ENCODE data around the gene ZDHHC21.

The ZDHHC21 gene

GRCh38 chr9:14633148-14633547, 60.1 kb downstream of the ZDHHC21 start:
- Histone ChIP-seq H3K4me3 (ENCODE audit: low read length) (no peak overlapping the region), H3K27me3 (ENCODE audit: insufficient read depth, low read length) (no peaks in the 10 kb centered on the region), H3K36me3 (ENCODE audit: insufficient read depth, low read length) (peaks cover 2% of the 10 kb centered on the region), H3K9me3 (ENCODE audit: low read length) (peaks cover 8% of the 10 kb centered on the region), H2AFZ (ENCODE audit: low read depth, low read length) (no peak overlapping the region), H3K4me1 (ENCODE audit: insufficient read depth, low read length) (no peaks in the 10 kb centered on the region)

- Histone ChIP-seq H3K36me3 (ENCODE audit: insufficient read depth, low read length) (peaks cover 2% of the 10 kb centered on the region), H2AFZ (ENCODE audit: low read depth, low read length) (no peak overlapping the region), H3K4me3 (ENCODE audit: low read length) (no peak overlapping the region), H3K27me3 (ENCODE audit: insufficient read depth, low read length) (no peaks in the 10 kb centered on the region), H3K4me1 (ENCODE audit: insufficient read depth, low read length) (peaks cover 2% of the 10 kb centered on the region), H3K9me3 (ENCODE audit: low read length) (peaks cover 4% of the 10 kb centered on the region)
Observed at GRCh38 chr9:14627513-14627912, 65.7 kb downstream of the ZDHHC21 start.

GRCh38 chr9:14618836-14619420, 74.3 kb downstream of the ZDHHC21 start:
- H3K9me3 ChIP-seq (ENCODE audit: low read length), result no peaks in the 10 kb centered on the region
- no peaks in the 10 kb centered on the region for H3K36me3 ChIP-seq (ENCODE audit: insufficient read depth, low read length)
- H3K4me1 ChIP-seq (ENCODE audit: insufficient read depth, low read length), result no peaks in the 10 kb centered on the region
- no peak overlapping the region for H3K4me3 ChIP-seq (ENCODE audit: low read length)
- no peak overlapping the region for H2AFZ ChIP-seq (ENCODE audit: low read depth, low read length)
- H3K27me3 ChIP-seq (ENCODE audit: insufficient read depth, low read length), result no peaks in the 10 kb centered on the region

- Histone ChIP-seq H3K36me3 (ENCODE audit: insufficient read depth, low read length) (no peaks in the 10 kb centered on the region), H2AFZ (ENCODE audit: low read depth, low read length) (no peak overlapping the region), H3K27me3 (ENCODE audit: insufficient read depth, low read length) (no peaks in the 10 kb centered on the region), H3K4me1 (ENCODE audit: insufficient read depth, low read length) (no peaks in the 10 kb centered on the region), H3K4me3 (ENCODE audit: low read length) (no peak overlapping the region), H3K9me3 (ENCODE audit: low read length) (no peaks in the 10 kb centered on the region)
Observed at GRCh38 chr9:14616188-14616982, 76.8 kb downstream of the ZDHHC21 start.

- no peak overlapping the region for H3K4me3 ChIP-seq (ENCODE audit: low read length)
- no peaks in the 10 kb centered on the region for H3K9me3 ChIP-seq (ENCODE audit: low read length)
- H3K36me3 ChIP-seq (ENCODE audit: insufficient read depth, low read length), result no peaks in the 10 kb centered on the region
- no peaks in the 10 kb centered on the region for H3K4me1 ChIP-seq (ENCODE audit: insufficient read depth, low read length)
- no peak overlapping the region for H2AFZ ChIP-seq (ENCODE audit: low read depth, low read length)
- H3K27me3 ChIP-seq (ENCODE audit: insufficient read depth, low read length), result no peaks in the 10 kb centered on the region
Observed at GRCh38 chr9:14608540-14608939, 84.7 kb downstream of the ZDHHC21 start.

GRCh38 chr9:14597171-14597799, 95.9 kb downstream of the ZDHHC21 start:
- Histone ChIP-seq H3K9me3 (ENCODE audit: low read length) (peaks cover 10% of the 10 kb centered on the region), H3K36me3 (ENCODE audit: insufficient read depth, low read length) (no peaks in the 10 kb centered on the region), H3K27me3 (ENCODE audit: insufficient read depth, low read length) (no peaks in the 10 kb centered on the region), H3K4me3 (ENCODE audit: low read length) (no peak overlapping the region), H3K4me1 (ENCODE audit: insufficient read depth, low read length) (no peaks in the 10 kb centered on the region), H2AFZ (ENCODE audit: low read depth, low read length) (no peak overlapping the region)

- H3K9me3 ChIP-seq (ENCODE audit: low read length), result peaks cover 10% of the 10 kb centered on the region
- no peaks in the 10 kb centered on the region for H3K36me3 ChIP-seq (ENCODE audit: insufficient read depth, low read length)
- H2AFZ ChIP-seq (ENCODE audit: low read depth, low read length), result no peak overlapping the region
- no peaks in the 10 kb centered on the region for H3K4me1 ChIP-seq (ENCODE audit: insufficient read depth, low read length)
- H3K27me3 ChIP-seq (ENCODE audit: insufficient read depth, low read length), result no peaks in the 10 kb centered on the region
- no peak overlapping the region for H3K4me3 ChIP-seq (ENCODE audit: low read length)
Observed at GRCh38 chr9:14593406-14593805, 99.8 kb downstream of the ZDHHC21 start.

GRCh38 chr9:14591411-14591810, 101.8 kb downstream of the ZDHHC21 start:
- no peaks in the 10 kb centered on the region for H3K36me3 ChIP-seq (ENCODE audit: insufficient read depth, low read length)
- H3K9me3 ChIP-seq (ENCODE audit: low read length), result peaks cover 6% of the 10 kb centered on the region
- no peaks in the 10 kb centered on the region for H3K4me1 ChIP-seq (ENCODE audit: insufficient read depth, low read length)

GRCh38 chr9:14585730-14586473, 107.3 kb downstream of the ZDHHC21 start:
- no peaks in the 10 kb centered on the region for H3K9me3 ChIP-seq (ENCODE audit: low read length)
- H3K4me1 ChIP-seq (ENCODE audit: insufficient read depth, low read length), result no peaks in the 10 kb centered on the region
- no peaks in the 10 kb centered on the region for H3K36me3 ChIP-seq (ENCODE audit: insufficient read depth, low read length)
- no peak overlapping the region for H3K4me3 ChIP-seq (ENCODE audit: low read length)
- no peaks in the 10 kb centered on the region for H3K27me3 ChIP-seq (ENCODE audit: insufficient read depth, low read length)
- H2AFZ ChIP-seq (ENCODE audit: low read depth, low read length), result no peak overlapping the region

More at GRCh38 chr9:14591411-14591810, 101.8 kb downstream of the ZDHHC21 start:
- Histone ChIP-seq H3K4me3 (ENCODE audit: low read length) (no peak overlapping the region), H3K27me3 (ENCODE audit: insufficient read depth, low read length) (no peaks in the 10 kb centered on the region), H2AFZ (ENCODE audit: low read depth, low read length) (no peak overlapping the region)

GRCh38 chr9:14584571-14584970, 108.7 kb downstream of the ZDHHC21 start:
- Histone ChIP-seq H3K4me3 (ENCODE audit: low read length) (no peak overlapping the region), H3K4me1 (ENCODE audit: insufficient read depth, low read length) (no peaks in the 10 kb centered on the region)

GRCh38 chr9:14578030-14578429, 115.2 kb downstream of the ZDHHC21 start:
- Histone ChIP-seq H3K36me3 (ENCODE audit: insufficient read depth, low read length) (no peaks in the 10 kb centered on the region), H3K4me1 (ENCODE audit: insufficient read depth, low read length) (no peaks in the 10 kb centered on the region), H3K9me3 (ENCODE audit: low read length) (no peaks in the 10 kb centered on the region), H3K4me3 (ENCODE audit: low read length) (no peak overlapping the region), H3K27me3 (ENCODE audit: insufficient read depth, low read length) (no peaks in the 10 kb centered on the region), H2AFZ (ENCODE audit: low read depth, low read length) (no peak overlapping the region)

More at GRCh38 chr9:14584571-14584970, 108.7 kb downstream of the ZDHHC21 start:
- Histone ChIP-seq H3K36me3 (ENCODE audit: insufficient read depth, low read length) (no peaks in the 10 kb centered on the region), H2AFZ (ENCODE audit: low read depth, low read length) (no peak overlapping the region), H3K27me3 (ENCODE audit: insufficient read depth, low read length) (no peaks in the 10 kb centered on the region), H3K9me3 (ENCODE audit: low read length) (no peaks in the 10 kb centered on the region)

GRCh38 chr9:14574173-14574572, 119.1 kb downstream of the ZDHHC21 start:
- Histone ChIP-seq H2AFZ (ENCODE audit: low read depth, low read length) (no peak overlapping the region), H3K4me3 (ENCODE audit: low read length) (no peak overlapping the region), H3K36me3 (ENCODE audit: insufficient read depth, low read length) (no peaks in the 10 kb centered on the region), H3K4me1 (ENCODE audit: insufficient read depth, low read length) (no peaks in the 10 kb centered on the region), H3K27me3 (ENCODE audit: insufficient read depth, low read length) (no peaks in the 10 kb centered on the region), H3K9me3 (ENCODE audit: low read length) (no peaks in the 10 kb centered on the region)

GRCh38 chr9:14573319-14573718, 119.9 kb downstream of the ZDHHC21 start:
- Histone ChIP-seq H3K27me3 (ENCODE audit: insufficient read depth, low read length) (no peaks in the 10 kb centered on the region), H3K36me3 (ENCODE audit: insufficient read depth, low read length) (no peaks in the 10 kb centered on the region), H2AFZ (ENCODE audit: low read depth, low read length) (no peak overlapping the region), H3K9me3 (ENCODE audit: low read length) (no peaks in the 10 kb centered on the region), H3K4me3 (ENCODE audit: low read length) (no peak overlapping the region), H3K4me1 (ENCODE audit: insufficient read depth, low read length) (no peaks in the 10 kb centered on the region)
